Effector CD8-positive, alpha-beta T cell (primary cell): ENCODE measurements around the gene B4GALNT4.
"Not testable (repeated sequence)": the region's sequence is repeated elsewhere in the genome, so short reads cannot be mapped to it uniquely, and the experiment has no call there.

Source experiments
- DNase-seq: peaks from one replicate; lab custom pipeline; 2025; lab: John Stamatoyannopoulos, UW

Gene B4GALNT4

DNA sequence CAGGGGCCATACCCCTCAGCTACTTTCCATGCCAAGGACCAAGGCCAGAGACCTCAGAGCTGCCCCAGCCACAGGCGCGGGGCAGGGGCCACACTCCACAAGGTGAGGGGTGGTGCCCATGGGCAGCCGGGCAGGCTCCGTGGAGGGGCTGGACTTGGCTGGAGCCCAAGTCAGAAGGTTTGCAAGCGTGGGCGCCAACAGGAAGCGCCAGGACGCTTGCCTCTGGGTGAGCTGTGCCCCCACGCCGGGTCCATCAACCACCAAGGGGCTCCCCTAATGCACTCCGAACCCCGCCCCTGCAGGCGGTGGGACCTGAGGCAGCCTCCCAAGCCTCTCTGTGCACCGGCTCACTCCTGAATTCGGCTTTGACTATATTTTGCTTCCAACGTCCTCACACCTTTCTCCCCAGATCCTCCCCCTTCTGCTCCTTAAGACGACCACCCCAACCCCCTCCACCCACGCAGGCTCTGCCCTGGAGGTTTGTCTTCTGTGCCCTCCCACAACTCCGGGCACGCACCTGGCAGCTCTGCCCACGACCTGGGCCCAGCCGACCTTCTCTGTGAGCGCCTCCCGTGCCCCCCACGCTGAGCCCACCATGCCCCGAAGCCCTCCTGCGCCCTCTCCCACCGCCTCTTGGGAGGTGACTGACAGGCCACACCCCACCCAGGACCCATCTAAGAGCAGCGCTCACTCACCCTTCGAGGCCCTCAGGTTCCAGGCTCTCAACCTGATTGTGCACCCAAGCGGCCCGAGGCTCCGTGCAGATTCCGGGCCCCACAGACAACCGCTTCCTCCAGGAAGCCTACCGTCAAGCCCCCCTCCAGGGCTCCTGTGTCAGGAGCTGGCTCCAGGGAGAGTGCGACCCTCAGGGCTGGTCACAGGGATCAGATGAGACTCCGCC lies 22.1 kb downstream of the B4GALNT4 start:
- no peak for DNase-seq

DNA sequence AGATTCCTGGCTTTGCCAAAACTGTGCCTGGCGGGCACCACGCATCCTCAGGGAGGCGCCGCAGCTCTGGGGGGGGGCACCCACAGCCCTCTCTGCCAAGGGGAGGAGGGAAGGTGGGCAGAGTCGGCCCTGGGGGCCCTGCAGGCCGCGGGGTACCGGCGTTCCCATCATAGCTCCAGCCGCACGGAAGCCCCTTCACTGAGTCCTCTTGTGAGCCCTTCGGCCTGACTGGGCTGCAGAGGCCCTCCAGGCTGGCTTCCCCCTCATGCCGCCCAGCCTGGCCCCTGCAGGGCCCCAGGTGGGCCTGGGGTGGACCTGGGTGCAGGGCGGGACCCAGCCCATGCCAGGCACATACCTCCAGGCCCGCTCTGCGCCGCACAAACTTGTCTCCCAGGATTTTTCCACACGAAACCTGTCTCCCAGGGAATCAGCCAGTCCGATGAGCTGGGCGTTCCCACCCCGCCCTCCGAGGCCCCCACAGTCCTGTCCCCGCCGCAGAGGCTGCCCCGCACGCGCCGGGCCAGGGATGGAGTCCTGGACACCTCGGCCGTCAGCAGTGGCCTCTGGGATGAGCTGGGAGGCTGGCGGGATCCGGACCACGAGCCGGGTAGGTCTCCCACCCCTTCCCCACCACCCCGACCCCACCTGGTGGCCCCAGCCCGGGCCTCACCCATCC lies 22.9 kb downstream of the B4GALNT4 start:
- DNase-seq = no peak

- no peak for DNase-seq
Observed at GRCh38 chr11:393219-394033, 24.1 kb downstream of the B4GALNT4 start.

DNA sequence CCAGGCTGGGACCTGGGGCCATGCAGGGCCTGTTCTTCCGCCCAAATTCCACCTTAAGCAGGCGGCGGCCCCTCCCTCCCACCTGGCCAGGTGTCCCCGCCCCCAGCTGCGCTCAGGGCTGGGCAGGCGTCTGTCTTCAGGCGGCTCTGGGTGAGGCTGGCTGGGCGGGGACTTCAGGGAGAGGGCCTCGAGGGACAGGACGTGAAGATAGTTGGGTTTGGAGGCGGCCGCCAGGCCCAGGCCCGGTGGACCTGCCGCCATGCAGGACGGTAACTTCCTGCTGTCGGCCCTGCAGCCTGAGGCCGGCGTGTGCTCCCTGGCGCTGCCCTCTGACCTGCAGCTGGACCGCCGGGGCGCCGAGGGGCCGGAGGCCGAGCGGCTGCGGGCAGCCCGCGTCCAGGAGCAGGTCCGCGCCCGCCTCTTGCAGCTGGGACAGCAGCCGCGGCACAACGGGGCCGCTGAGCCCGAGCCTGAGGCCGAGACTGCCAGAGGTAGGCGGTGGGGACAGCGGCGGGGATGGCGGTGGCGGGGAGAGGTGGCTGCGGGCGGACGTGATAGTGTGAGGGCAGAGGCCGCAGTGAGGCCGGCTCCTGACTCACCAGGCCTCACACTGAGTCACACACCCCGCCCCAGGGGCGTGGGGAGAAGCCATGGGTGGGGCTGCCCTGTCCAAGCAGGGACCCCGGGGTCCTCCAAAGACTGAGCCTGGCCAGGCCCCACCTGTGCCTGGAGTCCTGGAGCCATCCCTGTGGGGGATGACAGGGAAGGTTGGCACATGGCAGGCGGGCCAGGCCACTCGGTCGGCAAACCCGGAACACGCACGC lies 24.9 kb downstream of the B4GALNT4 start, which contains the start of gene PKP3:
PKP3 (plus strand) TSS at position 176 of the 824 bp plus-strand sequence; CDS start at position 260, 84 bp downstream.
- no peak for DNase-seq

DNA sequence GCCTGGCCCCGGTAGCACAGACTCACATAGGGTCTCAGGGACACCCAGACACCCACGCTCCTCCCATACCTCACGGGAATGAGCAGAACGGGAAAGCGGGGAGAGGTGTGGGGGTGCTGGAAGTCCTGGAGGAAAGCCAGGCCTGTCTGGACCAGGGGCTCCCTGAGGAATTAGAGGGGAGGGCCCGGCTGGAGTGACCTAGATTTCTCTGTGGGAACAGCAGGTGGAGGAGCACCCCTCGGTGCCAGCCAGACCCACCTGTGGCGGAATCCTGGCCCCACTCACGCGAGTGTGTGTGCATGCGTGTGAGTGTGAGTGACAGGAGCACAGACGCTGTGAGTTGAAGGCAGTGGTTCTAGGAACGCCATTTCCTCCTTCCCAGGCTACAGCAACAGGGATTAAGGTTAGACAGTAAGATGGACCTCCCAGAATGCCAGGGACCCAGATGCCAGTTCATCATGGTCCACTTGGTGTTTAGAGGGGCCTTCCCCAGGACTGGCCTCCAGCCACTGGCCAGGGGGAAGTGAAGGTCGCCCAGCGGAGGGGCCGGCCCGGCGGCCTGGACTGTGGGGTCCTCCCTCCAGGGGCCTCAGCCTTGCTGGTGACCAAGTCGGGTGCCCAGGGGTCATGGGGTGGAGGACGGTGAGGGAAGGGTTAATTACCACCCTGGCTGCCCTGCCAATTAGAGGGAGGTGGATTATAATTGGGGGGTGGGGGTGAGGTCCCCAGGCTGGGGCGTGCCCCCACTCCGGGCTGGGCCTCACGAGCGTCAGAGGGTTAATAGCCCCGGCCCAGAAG lies 25.8 kb downstream of the B4GALNT4 start:
- DNase-seq = no peak

- DNase-seq = no peak
Observed at GRCh38 chr11:395866-396265, 26.6 kb downstream of the B4GALNT4 start.

- no peak for DNase-seq
Observed at GRCh38 chr11:396511-396947, 27.2 kb downstream of the B4GALNT4 start.

DNA sequence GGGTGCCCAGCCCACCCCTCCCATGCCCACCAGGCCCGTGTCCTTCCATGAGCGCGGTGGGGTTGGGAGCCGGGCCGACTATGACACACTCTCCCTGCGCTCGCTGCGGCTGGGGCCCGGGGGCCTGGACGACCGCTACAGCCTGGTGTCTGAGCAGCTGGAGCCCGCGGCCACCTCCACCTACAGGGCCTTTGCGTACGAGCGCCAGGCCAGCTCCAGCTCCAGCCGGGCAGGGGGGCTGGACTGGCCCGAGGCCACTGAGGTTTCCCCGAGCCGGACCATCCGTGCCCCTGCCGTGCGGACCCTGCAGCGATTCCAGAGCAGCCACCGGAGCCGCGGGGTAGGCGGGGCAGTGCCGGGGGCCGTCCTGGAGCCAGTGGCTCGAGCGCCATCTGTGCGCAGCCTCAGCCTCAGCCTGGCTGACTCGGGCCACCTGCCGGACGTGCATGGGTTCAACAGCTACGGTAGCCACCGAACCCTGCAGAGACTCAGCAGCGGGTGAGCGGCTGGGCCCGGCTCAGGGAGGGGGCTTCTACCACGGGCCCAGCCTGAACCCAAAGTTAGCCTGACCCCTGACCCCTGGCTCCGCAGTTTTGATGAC lies 27.7 kb downstream of the B4GALNT4 start:
- peak; percentile 34 for DNase-seq

- no peak for DNase-seq
Observed at GRCh38 chr11:398826-399225, 29.5 kb downstream of the B4GALNT4 start.

- no peak for DNase-seq
Observed at GRCh38 chr11:399731-400211, 30.5 kb downstream of the B4GALNT4 start.

- DNase-seq = no peak
Observed at GRCh38 chr11:400241-400689, 31.0 kb downstream of the B4GALNT4 start.

DNA sequence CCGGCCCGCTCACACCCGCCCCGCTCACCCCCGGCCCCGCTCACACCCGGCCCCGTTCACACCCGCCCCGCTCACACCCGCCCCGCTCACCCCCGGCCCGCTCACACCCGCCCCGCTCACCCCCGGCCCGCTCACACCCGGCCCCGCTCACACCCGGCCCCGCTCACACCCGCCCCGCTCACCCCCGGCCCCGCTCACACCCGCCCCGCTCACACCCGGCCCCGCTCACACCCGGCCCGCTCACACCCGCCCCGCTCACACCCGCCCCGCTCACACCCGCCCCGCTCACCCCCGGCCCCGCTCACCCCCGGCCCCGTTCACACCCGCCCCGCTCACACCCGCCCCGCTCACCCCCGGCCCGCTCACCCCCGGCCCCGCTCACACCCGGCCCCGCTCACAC lies 31.9 kb downstream of the B4GALNT4 start:
- DNase-seq = not testable (repeated sequence)

DNA sequence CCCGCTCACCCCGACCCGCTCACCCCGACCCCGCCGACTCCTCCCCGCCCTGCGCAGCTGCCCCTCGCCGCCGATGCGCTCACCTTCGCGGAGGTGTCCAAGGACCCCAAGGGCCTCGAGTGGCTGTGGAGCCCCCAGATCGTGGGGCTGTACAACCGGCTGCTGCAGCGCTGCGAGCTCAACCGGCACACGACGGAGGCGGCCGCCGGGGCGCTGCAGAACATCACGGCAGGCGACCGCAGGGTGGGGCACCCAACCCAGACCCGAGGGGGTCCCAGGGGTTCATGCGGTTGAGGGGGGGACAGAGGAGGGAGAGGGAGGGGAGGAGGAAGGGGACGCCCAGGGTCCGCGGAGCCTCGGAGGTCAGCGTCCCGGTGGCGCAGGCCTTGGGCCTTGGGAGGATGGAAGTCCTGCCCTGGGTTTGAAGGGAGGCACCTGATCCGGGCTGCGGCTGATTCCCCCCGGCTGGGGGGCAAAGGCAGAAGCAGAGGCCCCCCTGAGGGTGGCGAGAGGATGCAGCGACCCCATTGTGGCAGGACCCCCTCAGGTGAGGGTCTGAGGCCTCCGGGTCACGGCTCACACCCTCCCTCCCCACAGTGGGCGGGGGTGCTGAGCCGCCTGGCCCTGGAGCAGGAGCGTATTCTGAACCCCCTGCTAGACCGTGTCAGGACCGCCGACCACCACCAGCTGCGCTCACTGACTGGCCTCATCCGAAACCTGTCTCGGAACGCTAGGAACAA lies 33.9 kb downstream of the B4GALNT4 start:
- DNase-seq = no peak

- DNase-seq = no peak
Observed at GRCh38 chr11:403761-404431, 34.6 kb downstream of the B4GALNT4 start.

DNA sequence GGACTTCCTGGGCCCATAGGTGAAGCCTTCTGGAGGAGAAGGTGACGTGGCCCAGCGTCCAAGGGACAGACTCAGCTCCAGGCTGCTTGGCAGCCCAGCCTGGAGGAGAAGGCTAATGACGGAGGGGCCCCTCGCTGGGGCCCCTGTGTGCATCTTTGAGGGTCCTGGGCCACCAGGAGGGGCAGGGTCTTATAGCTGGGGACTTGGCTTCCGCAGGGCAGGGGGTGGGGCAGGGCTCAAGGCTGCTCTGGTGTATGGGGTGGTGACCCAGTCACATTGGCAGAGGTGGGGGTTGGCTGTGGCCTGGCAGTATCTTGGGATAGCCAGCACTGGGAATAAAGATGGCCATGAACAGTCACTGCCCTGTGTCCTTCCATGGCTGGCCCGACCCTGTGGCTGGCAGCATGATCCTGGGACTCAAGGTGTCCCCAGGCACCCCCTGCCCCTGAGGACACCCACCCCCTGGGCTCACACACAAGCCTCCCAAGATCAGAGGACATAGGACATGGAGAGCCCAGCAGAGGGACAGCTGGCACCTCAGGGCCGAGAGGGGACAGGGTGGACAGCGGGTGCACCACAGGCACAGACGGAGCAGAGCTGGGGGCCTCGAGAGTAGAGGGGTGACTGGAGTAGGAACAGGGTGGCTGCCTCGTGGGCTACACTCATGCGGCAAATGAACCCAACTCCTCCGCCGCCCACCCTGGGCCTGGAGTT lies 35.4 kb downstream of the B4GALNT4 start:
- no peak for DNase-seq

GRCh38 chr11:405323-405953 lies 36.1 kb downstream of the B4GALNT4 start:
- no peak for DNase-seq
